Colonic mucosa (tissue), 4 donors: ENCODE results near the gene GIPC1. TPM values are rescaled to one million over a fixed set of nuclear protein-coding genes. Genes with fewer than 3 reads are reported as not detected.

Experiments
- DNase-seq: peaks from one replicate; pipeline ENCODE4 v3.0.0-alpha.2; 2020
- H3K27ac ChIP-seq: fragments of 200-600 bp; one replicate; pipeline ENCODE4 v1.8.0; 2021
- H3K27me3 ChIP-seq: fragments of 200-600 bp; one replicate; pipeline ENCODE4 v1.8.0; 2021
- H3K36me3 ChIP-seq: fragments of 200-600 bp; one replicate; pipeline ENCODE4 v1.8.0; 2021
- H3K4me1 ChIP-seq: fragments of 200-600 bp; one replicate; pipeline ENCODE4 v1.8.0; 2021; ENCODE audit warnings: mild to moderate bottlenecking
- H3K4me3 ChIP-seq: fragments of 200-600 bp; one replicate; pipeline ENCODE4 v1.8.0; 2021
- H3K9ac ChIP-seq, 2 donors: one replicate each; pipeline ENCODE4 v1.7.0; 2013; ENCODE audit warnings: control low read depth in 2 of 2, low read depth in 2 of 2, low read length in 2 of 2
- H3K9me3 ChIP-seq: fragments of 200-600 bp; one replicate; pipeline ENCODE4 v1.8.0; 2021
- CTCF ChIP-seq: fragments of 200-600 bp; IDR thresholded peaks from one replicate; pipeline ENCODE4 v1.8.0; 2022; ENCODE audit warnings: antibody characterized with exemption, mild to moderate bottlenecking
- intact Hi-C: fragments of 100-400 bp; cut with DNase I; formaldehyde crosslinking; loops from one replicate; pipeline ENCODE4 v1.14.1; 2022
- total RNA-seq, 2 donors: library from RNA; stranded (reverse); fragmentation: NEBNext Ultra II Directional in 1 of 2; extraction: Animal tissue kit (Norgen Biotek cat#: 25700) in 1 of 2; gene quantifications; one replicate each; pipeline ENCODE4 v1.2.1, GENCODE V29; 2021
- donor health status: healthy.
- donor health status: DM: no; HTN: no; CAD: no.
- donor health status: DM: no; HTN: no; CAD: no.

Gene GIPC1
- total RNA-seq, 2 donors from 2014 or later = 281 to 404 TPM

- H3K27ac ChIP-seq = peak overlapping the region; percentile 95
- H3K4me1 ChIP-seq = peaks cover 20% of the 10 kb centered on the region
- no peak for TF ChIP-seq CTCF
- no peaks in the 10 kb centered on the region for H3K9me3 ChIP-seq
- no peaks in the 10 kb centered on the region for H3K36me3 ChIP-seq
- no peak for DNase-seq
- peak overlapping the region; percentile 65 for H3K4me3 ChIP-seq
- intact Hi-C loops = no loop called here
- peak overlapping the region; percentile 46 to 97 for H3K9ac ChIP-seq
- no peaks in the 10 kb centered on the region for H3K27me3 ChIP-seq
Measured at GRCh38 chr19:14494411-14494810, 1.5 kb downstream of the GIPC1 start.

GRCh38 chr19:14492756-14493337 is 3.1 kb downstream of the GIPC1 start:
- DNase-seq = peak; percentile 32
- no peaks in the 10 kb centered on the region for H3K36me3 ChIP-seq
- peak overlapping the region in 1 of 2 donors; percentile 17 for H3K9ac ChIP-seq
- H3K27ac ChIP-seq = peak overlapping the region; percentile 32
- intact Hi-C loops = no loop called here
- H3K9me3 ChIP-seq = no peaks in the 10 kb centered on the region
- H3K4me1 ChIP-seq = peaks cover 20% of the 10 kb centered on the region
- H3K4me3 ChIP-seq = no peak overlapping the region
- no peak for TF ChIP-seq CTCF
- H3K27me3 ChIP-seq = no peaks in the 10 kb centered on the region

DNA sequence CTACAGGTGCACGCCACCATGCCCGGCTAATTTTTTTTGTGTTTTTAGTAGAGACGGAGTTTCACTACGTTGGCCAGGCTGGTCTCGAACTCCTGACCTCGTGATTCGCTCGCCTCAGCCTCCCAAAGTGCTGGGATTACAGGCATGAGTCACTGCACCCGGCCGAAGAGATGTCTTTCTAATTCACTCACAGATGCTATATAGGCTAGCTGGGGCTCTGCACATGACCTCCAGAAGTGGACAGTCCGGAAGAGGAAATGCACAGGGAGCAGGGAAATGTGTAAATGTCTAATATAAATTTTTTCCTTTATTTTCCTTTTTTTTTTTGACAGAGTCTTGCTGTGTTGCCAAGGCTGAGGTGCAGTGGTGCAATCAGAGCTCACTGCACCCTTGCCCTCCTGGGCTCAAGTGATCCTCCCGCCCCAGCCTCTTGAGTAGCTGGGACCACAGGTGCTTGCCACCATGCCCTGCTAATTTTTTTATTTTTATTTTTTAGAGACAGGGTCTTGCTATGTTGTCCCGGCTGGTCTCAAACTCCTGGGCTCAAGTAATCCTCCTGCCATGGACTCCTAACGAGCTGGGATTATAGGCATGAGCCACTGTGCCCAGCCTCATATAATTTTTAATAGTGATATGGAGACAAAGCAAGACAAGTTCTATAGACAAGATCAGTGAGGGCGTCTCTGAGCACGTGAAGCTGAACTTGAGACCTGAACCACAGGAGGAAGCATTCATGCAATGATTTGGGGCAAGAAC is 8.4 kb downstream of the GIPC1 start:
- no peak overlapping the region for H3K9ac ChIP-seq
- intact Hi-C loops = loop anchor here (10.0 kb wide), 1 partner anchor 53 kb away; the partner anchor contains the start of gene PKN1
- TF ChIP-seq CTCF = no peak
- no peak for DNase-seq
- H3K4me3 ChIP-seq = no peak overlapping the region
- no peaks in the 10 kb centered on the region for H3K9me3 ChIP-seq
- peaks cover 6% of the 10 kb centered on the region for H3K4me1 ChIP-seq
- H3K27me3 ChIP-seq = no peaks in the 10 kb centered on the region
- H3K36me3 ChIP-seq = no peaks in the 10 kb centered on the region
- H3K27ac ChIP-seq = no peak overlapping the region

DNA sequence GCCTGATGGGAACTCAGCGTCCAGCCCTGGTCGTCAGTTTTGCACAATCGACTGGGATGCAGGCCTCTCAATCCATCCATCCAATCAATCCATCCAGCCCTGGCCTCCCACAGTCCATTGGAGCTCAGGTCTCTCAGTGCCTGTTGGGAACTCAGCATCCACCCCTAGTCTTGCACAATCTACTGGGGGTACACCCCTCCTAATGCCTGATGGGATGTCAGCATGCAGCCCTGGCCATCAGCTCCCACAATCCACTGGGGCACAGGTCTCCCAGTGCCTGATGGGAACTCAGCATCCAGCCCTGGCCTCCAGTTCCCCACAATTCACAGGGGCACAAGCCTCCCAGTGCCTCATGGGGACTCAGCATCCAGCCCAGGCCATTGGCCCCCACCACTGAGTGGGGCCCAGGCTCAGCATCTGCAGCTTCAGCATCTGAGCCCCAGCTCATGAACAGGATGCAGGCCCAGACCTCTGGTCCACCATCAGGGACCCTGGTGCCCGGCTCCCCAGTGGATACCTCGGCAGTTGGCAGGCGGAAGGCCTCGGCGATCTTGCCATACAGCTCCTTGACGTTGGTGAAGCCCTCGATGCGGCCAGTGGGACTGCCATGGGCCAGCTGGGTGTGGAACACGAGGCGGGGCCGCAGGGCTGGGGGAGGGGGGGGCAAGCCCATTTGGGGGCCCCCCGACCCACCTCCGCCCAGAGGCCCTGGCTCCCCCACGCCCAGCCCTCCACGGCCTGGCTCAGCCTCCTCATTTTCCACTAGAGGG is 13.6 kb downstream of the GIPC1 start:
- Histone ChIP-seq H3K9me3 (no peaks in the 10 kb centered on the region), H3K4me1 (no peaks in the 10 kb centered on the region), H3K27ac (no peak overlapping the region), H3K9ac (no peak overlapping the region), H3K27me3 (no peaks in the 10 kb centered on the region), H3K4me3 (no peak overlapping the region), H3K36me3 (peaks cover 6% of the 10 kb centered on the region)
- intact Hi-C loops = loop anchor here (10.0 kb wide), 1 partner anchor 48 kb away; the partner anchor contains the start of gene PKN1
- no peak for DNase-seq
- no peak for TF ChIP-seq CTCF

GRCh38 chr19:14480700-14481079 is 15.2 kb downstream of the GIPC1 start:
- H3K4me1 ChIP-seq = no peaks in the 10 kb centered on the region
- intact Hi-C loops = loop anchor here (10.0 kb wide), 1 partner anchor 46 kb away; the partner anchor contains the start of gene PKN1
- no peaks in the 10 kb centered on the region for H3K9me3 ChIP-seq
- no peak overlapping the region for H3K9ac ChIP-seq
- H3K4me3 ChIP-seq = no peak overlapping the region
- DNase-seq = no peak
- no peak overlapping the region for H3K27ac ChIP-seq
- no peak for TF ChIP-seq CTCF
- peaks cover 6% of the 10 kb centered on the region for H3K36me3 ChIP-seq
- H3K27me3 ChIP-seq = no peaks in the 10 kb centered on the region
